Measurements from ENCODE around the gene COL15A1. TPM values are rescaled to one million over a fixed set of nuclear protein-coding genes. Genes with fewer than 3 reads are reported as not detected.
"Not testable (repeated sequence)": the region's sequence is repeated elsewhere in the genome, so short reads cannot be mapped to it uniquely, and the experiment has no call there.

COL15A1 gene
- total RNA-seq (2014; rRNA removed; shearing (Covaris generic)): 7.5 and 7.6 TPM in 2 replicates

DNA sequence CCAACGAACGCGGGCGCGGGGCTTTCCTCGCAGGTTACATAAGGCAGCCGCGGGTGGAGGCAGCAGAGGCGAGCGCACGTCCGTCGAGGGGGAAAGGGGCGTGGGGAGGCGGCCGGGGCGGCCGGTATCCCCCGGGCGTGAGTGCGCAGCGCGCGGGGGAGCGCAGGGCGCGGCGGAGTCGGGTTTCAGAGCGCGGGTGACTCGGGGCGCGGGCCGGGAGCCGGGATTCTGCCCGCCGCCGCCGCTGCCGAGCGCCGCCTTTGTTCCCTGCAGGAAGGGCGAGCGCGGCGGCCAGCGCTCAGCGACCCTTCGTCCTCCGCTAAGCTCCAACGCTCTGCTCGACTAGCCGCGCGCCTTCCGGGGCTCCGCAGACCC lies at the start of gene COL15A1:
COL15A1 (plus strand) TSS at position 226 of the 375 bp plus-strand sequence. CDS start 155 bp downstream, outside the sequence.
- H3K27ac ChIP-seq: no peak within 1 kb of the TSS
- peak in 1 of 2 experiments; percentile 49 for DNase-seq
- H3K4me1 ChIP-seq: peaks cover 6% of the 10 kb centered on the region; the same call in 1 of the 2 replicates
- peaks cover 10% of the 10 kb centered on the region; the same call in 1 of the 2 replicates for H3K27me3 ChIP-seq
- H3K4me3 ChIP-seq: peak within 1 kb of the TSS; percentile 57
- no peaks in the 10 kb centered on the region for H3K9me3 ChIP-seq (replicated peaks)
- H3K36me3 ChIP-seq: no peaks in the 10 kb centered on the region

DNA sequence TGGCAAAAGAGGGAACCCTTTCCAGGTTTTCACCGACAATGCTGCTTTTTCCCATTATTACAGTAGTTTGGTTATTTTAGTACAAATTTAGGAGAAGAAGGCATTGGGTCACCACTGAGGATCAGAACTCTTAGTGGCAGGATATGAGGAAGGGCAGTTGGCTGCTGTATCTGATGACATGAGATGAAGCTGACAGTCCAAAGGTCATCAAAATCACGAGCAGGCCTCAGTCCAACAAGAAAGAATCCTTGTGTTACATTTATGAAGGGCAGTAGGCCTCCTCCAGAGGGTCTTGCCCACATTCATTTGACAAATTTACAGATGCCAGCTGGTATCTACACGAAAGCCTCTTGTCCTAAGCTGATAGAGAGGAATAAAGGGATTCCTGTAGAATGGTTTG lies 49.5 kb upstream of the COL15A1 start:
- Histone ChIP-seq H3K36me3 (no peaks in the 10 kb centered on the region), H3K4me3 (no peak overlapping the region), H3K27me3 (no peaks in the 10 kb centered on the region), H3K27ac (no peak overlapping the region), H3K9me3 (replicated peaks) (peaks cover 3% of the 10 kb centered on the region; the same call in 1 of the 2 replicates), H3K4me1 (peaks cover 3% of the 10 kb centered on the region)
- DNase-seq: no peak

DNA sequence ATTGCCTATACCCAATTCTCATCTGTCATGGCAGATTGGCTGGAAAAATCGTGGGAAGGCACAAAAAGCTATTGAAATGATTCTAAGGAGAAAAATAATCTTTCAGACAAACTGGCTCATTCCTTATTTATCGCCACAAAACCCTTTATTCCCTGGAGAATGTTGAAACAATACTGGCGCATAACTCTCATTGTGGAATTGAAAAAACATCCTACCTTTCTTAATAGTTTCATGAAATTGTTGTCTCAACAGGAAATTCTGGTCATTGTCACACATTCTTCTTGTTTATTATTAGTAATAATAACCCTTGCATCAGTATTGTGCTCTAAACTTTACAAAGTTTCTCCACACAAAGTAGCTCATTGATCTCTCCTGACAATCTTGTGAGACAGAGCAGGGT lies 48.9 kb upstream of the COL15A1 start:
- no peak for DNase-seq

DNA sequence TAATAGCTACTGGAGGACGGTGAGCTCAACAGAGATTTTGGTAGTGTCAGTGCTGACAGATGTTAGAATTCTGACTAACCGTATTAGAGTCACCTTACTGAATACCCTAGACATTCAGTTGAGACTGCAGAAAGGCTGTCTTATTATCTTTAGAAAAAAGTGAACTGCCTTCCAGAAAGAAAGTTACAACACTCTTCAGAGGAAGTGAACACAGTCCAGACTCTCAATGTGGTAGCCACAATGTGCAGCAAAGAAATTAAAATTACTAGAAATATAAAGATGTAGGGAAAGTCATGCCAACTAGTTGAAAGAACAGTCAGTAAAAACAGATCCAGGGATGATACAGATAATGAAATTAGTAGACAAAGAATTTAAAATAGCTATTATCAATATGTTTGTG lies 47.1 kb upstream of the COL15A1 start:
- DNase-seq: no peak
- no peak overlapping the region for H3K4me3 ChIP-seq
- peaks cover 3% of the 10 kb centered on the region; the same call in 1 of the 2 replicates for H3K9me3 ChIP-seq (replicated peaks)
- no peak overlapping the region for H3K27ac ChIP-seq
- peaks cover 9% of the 10 kb centered on the region for H3K4me1 ChIP-seq
- no peaks in the 10 kb centered on the region for H3K36me3 ChIP-seq
- no peaks in the 10 kb centered on the region for H3K27me3 ChIP-seq

More for the DNA sequence above, 48.9 kb upstream of the COL15A1 start:
- Histone ChIP-seq H3K4me3 (no peak overlapping the region), H3K9me3 (replicated peaks) (peaks cover 3% of the 10 kb centered on the region; the same call in 1 of the 2 replicates), H3K27me3 (no peaks in the 10 kb centered on the region), H3K4me1 (peaks cover 8% of the 10 kb centered on the region), H3K27ac (no peak overlapping the region), H3K36me3 (no peaks in the 10 kb centered on the region)

DNA sequence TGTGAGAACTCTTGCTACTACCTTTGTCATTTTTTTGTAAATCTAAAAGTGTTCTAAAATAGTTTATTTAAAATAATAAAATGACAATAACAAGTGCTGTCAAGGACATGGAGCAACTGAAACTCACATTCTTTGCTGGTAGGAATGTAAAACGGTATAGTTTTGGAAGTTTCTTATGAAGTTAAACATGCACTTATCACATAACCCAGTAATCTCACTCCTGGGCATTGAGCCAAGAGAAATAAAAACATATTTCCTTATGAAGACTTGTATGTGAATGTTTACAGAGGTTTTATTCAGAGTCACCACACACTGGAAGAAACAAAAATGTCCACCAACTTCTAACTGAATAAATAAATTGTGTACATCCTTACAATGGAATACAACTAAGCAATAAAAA lies 46.0 kb upstream of the COL15A1 start:
- Histone ChIP-seq H3K4me3 (no peak overlapping the region), H3K36me3 (no peaks in the 10 kb centered on the region), H3K9me3 (replicated peaks) (peaks cover 3% of the 10 kb centered on the region; the same call in 1 of the 2 replicates), H3K27ac (no peak overlapping the region), H3K4me1 (peaks cover 9% of the 10 kb centered on the region), H3K27me3 (no peaks in the 10 kb centered on the region)
- peak in 1 of 2 experiments; percentile 48 for DNase-seq

DNA sequence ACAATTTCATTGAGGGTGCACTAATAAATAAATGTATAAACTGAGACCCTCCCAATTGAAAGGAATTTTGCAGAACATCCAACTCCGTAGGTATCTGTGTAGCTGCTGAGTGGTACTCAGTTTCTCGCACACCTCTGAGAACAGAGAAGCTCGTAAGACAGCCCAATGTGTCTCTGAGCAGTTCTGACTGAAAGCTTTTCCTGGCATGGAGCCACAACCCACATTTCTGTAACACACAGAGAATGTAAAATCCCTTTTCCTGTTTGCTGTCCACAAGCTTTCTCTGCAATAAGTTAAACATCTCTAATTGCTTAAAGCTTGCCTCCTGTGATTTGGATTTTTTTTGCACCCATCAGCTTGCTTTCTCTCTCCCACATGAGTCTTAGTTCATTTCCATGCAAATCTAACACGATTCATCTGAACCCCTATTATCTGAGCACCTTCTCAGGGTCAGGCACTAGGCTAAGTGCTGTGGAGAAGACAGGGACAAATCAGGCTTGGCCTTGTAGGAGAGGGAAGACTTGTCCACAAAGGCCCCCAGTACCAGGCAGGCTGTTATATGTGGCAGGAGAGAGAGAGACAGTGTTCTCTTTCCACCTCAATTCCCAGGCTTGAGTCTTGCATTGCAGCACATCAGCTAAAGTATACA lies 44.2 kb upstream of the COL15A1 start:
- H3K36me3 ChIP-seq: no peaks in the 10 kb centered on the region
- no peak overlapping the region for H3K27ac ChIP-seq
- H3K4me1 ChIP-seq: peaks cover 9% of the 10 kb centered on the region
- no peaks in the 10 kb centered on the region for H3K27me3 ChIP-seq
- DNase-seq: peak; percentile 51 to 72
- H3K9me3 ChIP-seq (replicated peaks): peaks cover 3% of the 10 kb centered on the region; the same call in 1 of the 2 replicates
- no peak overlapping the region for H3K4me3 ChIP-seq

DNA sequence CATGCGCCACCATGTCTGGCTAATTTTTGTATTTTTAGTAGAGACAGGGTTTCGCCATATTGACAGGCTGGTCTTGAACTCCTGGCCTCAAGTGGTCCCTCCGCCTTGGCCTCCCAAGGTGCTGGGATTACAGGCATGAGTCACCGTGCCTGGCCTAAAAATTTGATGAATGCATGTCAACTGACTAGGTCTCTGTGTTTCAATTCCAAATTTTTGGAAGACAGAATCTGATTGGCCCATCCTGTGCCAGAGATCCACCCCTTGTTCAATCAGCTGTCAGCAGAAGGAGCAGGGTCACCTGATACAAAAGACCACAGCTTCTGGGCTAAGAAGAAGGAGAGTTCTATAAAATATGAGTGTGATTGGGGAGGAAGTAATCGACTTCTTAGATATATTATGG lies 43.5 kb upstream of the COL15A1 start:
- Histone ChIP-seq H3K4me1 (peaks cover 9% of the 10 kb centered on the region), H3K27ac (no peak overlapping the region), H3K9me3 (replicated peaks) (peaks cover 3% of the 10 kb centered on the region; the same call in 1 of the 2 replicates), H3K4me3 (no peak overlapping the region), H3K36me3 (no peaks in the 10 kb centered on the region), H3K27me3 (no peaks in the 10 kb centered on the region)
- DNase-seq: no peak

DNA sequence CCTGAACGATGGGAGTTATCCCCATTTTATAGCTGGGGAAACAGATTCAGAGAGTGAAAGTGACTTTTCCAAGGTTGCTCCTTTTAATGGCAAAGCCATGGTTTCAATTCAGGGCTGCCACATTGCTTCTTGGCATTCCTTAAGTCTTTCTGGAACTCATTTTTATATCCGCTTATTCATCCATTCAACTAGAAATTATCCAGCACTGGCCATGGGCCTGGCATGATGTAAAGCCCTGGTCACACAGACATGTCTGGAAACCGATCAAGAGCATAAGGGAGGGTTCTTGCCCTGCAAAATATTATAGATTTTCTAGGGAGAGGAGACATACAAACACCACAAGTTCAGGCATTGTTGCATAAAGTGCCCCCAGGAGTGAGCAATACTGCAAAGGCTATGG lies 43.0 kb upstream of the COL15A1 start:
- no peak for DNase-seq
- Histone ChIP-seq H3K9me3 (replicated peaks) (peaks cover 3% of the 10 kb centered on the region; the same call in 1 of the 2 replicates), H3K27ac (no peak overlapping the region)

DNA sequence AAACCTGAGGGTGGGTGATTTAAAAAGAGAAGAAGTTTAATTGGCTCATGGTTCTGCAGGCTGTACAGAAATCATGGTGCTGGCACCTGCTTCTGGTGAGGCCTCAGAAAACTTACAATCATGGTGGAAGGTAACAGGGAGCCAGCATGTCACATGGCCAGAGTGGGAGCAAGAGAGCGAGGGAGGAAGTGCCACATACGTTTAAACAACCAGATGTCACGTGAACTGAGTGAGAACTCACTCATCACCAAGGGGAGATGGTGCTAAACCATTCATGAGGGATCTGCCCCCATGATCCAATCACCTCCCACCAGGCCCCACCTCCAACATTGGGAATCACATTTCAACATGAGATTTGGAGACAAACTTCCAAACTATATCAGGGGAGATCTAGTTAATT lies 41.9 kb upstream of the COL15A1 start:
- H3K4me3 ChIP-seq; H3K9me3 ChIP-seq (replicated peaks); H3K27ac ChIP-seq; H3K27me3 ChIP-seq; DNase-seq; H3K36me3 ChIP-seq: not testable (repeated sequence)
- H3K4me1 ChIP-seq: peaks cover 20% of the 10 kb centered on the region

More for the DNA sequence above, 43.0 kb upstream of the COL15A1 start:
- H3K36me3 ChIP-seq: no peaks in the 10 kb centered on the region
- H3K4me1 ChIP-seq: peaks cover 9% of the 10 kb centered on the region
- no peaks in the 10 kb centered on the region for H3K27me3 ChIP-seq
- H3K4me3 ChIP-seq: no peak overlapping the region

DNA sequence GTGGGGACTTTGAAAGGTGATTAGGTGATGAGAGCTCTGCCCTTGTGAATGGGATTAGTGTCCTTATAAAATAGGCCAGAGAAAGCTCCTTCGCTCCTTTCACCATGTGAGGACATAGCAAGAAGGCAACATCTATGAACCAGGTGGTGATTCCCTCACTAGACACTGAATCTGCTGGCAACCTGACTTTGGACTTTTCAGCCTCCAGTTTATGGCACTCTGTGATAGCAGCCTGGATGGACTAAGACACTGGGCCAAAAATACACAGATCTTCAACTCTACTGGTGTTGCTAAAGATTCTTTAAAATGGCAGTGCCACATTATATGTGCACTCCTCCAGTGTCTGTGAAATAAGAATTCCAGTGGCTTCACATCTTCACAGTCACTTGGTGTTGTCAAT lies 41.2 kb upstream of the COL15A1 start:
- Histone ChIP-seq H3K4me1 (peaks cover 27% of the 10 kb centered on the region), H3K4me3 (no peak overlapping the region), H3K27me3 (no peaks in the 10 kb centered on the region), H3K9me3 (replicated peaks) (no peaks in the 10 kb centered on the region), H3K27ac (no peak overlapping the region), H3K36me3 (no peaks in the 10 kb centered on the region)
- DNase-seq: no peak

DNA sequence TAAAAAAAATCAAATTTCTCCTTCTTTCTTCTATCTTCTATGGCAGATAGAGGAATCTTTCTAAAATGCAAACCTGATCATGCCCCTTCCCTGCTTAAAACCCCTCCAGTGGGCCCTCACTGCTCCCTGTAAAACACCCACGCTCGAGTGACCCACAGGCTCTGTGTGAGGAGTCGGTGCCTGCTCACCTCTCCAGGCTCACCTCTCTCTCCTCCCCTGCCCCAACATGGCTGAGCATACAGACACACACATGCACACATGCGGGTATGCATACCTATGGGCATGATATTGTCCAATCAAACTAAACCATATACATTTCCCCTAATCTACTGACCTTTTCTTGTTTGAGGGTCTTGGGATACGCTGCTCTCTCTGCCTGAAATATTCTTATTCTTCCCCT lies 40.8 kb upstream of the COL15A1 start:
- Histone ChIP-seq H3K27ac (no peak overlapping the region), H3K4me1 (peaks cover 29% of the 10 kb centered on the region), H3K36me3 (no peaks in the 10 kb centered on the region), H3K27me3 (no peaks in the 10 kb centered on the region), H3K4me3 (no peak overlapping the region), H3K9me3 (replicated peaks) (no peaks in the 10 kb centered on the region)
- no peak for DNase-seq

DNA sequence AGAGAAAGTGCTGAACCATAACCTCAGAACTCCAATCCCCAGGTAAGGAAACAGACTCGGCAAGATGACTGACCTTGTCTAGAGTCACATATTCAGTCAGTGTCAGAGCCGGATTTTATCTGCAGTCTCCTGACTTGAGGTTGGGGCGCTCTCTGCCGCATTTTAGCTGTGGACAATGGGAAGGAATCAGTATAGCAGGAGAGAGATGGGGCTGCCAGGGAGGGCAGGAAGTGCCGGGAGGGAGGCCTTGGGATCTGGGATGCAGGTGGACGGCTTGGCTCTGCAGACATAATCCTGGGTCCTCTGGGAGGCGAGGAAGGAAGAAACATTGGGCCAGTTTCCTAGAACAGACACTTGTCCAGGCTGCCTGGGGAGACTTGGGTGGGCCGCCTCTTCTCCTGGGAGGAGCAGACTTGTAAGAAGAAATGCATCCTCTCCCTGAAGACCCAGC lies 39.7 kb upstream of the COL15A1 start:
- no peaks in the 10 kb centered on the region for H3K9me3 ChIP-seq (replicated peaks)
- no peaks in the 10 kb centered on the region for H3K36me3 ChIP-seq
- no peak overlapping the region for H3K27ac ChIP-seq
- H3K4me3 ChIP-seq: no peak overlapping the region
- H3K4me1 ChIP-seq: peaks cover 36% of the 10 kb centered on the region
- no peaks in the 10 kb centered on the region for H3K27me3 ChIP-seq
- DNase-seq: no peak

DNA sequence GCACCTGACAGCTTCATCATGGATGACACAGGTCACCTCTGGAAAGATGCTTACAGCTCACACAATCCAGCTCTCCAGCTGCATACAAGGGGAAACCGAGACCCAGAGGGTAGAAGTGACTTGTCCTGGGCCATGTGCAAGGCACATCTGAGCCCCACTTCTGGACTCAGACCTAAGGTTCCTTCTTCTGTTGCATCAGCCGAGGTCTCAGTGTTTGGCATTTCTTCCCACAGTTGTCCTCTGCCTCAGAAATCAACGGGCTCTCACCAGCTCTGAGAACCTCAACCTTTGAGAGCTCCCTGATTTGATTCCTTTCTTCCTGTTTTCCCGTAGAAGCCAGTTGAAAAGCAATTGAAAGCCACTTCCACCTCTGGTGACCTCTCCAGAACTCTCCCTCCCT lies 38.7 kb upstream of the COL15A1 start:
- Histone ChIP-seq H3K27ac (no peak overlapping the region), H3K9me3 (replicated peaks) (no peaks in the 10 kb centered on the region), H3K4me3 (no peak overlapping the region), H3K36me3 (no peaks in the 10 kb centered on the region), H3K27me3 (no peaks in the 10 kb centered on the region), H3K4me1 (peaks cover 35% of the 10 kb centered on the region)
- no peak for DNase-seq

DNA sequence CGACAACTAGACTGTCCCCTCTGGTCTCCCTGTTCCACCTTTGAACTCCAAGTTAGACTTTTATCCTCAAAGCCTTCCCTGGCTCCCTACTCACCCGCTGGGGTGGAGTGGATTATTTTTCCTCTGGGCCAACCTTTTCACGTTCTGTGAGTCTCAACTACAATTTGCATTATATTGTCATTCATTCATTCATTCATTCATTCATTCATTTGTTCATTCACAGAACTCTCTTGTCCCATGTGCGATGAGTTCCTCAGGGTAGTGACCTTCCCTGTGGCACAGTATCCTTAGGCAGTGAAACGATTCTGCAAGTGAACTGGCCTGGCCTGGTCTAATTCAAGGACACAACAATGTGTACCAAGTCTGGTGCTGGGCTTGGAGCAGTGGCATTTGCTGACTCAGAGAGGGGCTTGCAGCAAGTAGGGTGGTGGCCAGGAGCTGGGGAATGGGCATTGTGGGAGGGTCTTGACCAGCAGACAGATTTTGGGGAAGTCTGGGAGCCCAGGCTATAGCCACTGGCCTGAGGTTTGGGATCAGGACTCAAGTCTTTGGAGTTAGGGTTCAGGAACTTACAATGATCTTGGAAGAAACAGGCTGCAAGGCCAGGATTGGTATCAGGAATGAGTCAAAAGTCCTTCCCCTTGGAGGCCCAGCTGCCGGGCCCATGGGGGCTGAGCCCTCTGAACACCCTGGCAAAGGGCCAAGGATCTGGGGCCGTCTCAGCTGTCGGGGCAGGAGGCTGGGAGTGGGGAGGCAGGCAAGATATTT lies 37.2 kb upstream of the COL15A1 start:
- no peaks in the 10 kb centered on the region for H3K36me3 ChIP-seq
- H3K4me3 ChIP-seq: no peak overlapping the region
- H3K27me3 ChIP-seq: no peaks in the 10 kb centered on the region
- peak overlapping the region; percentile 81 for H3K27ac ChIP-seq
- H3K4me1 ChIP-seq: peaks cover 35% of the 10 kb centered on the region
- DNase-seq: peak; percentile 96 to 98
- H3K9me3 ChIP-seq (replicated peaks): no peaks in the 10 kb centered on the region

DNA sequence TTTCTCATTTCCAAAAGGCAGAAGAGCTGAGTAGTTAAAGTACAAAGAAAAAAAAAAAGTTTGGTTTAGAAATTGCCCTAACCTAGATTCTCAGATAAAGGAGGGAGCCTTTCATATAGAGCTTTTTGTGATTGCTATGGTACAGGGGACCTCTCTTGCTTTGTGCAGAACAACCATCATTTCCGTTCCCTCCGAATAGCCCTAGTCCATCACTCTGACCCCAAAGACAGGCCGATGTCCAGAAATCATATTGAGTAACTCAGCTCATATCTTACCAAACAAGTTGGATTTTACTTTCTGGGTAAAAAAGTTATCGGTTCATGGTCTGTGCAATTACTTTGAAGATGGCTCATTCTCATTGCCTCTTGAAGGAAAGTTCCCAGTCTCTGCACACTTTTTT lies 36.7 kb upstream of the COL15A1 start:
- DNase-seq: no peak
- no peaks in the 10 kb centered on the region for H3K27me3 ChIP-seq
- no peaks in the 10 kb centered on the region for H3K9me3 ChIP-seq (replicated peaks)
- H3K27ac ChIP-seq: peak overlapping the region; percentile 81
- H3K4me1 ChIP-seq: peaks cover 35% of the 10 kb centered on the region
- no peak overlapping the region for H3K4me3 ChIP-seq
- no peaks in the 10 kb centered on the region for H3K36me3 ChIP-seq

Data from SJCRH30 (cell line).